SJSA1 (cell line): ENCODE results near the gene IFI16. TPM values are rescaled to one million over a fixed set of nuclear protein-coding genes. Genes with fewer than 3 reads are reported as not detected.

Experiments used
- total RNA-seq: library from RNA; depleted of rRNA; stranded (reverse); fragments of >200 nt; shearing (Covaris generic); gene quantifications from 2 replicates; pipeline ENCODE4 v1.2.3, GENCODE V29; 2014; rRNA removed

The IFI16 gene
- total RNA-seq, 1 experiment from 2014 or later = 27.1 TPM

Other genes starting within 250 kb of the IFI16 start
- not detected in 2 replicates for gene OR6N1, start 237.7 kb upstream of the IFI16 start, total RNA-seq
- gene OR6N2, start 228.7 kb upstream of the IFI16 start, total RNA-seq = not detected in 2 replicates
- not detected in 2 replicates for gene MNDA, start 178.6 kb upstream of the IFI16 start, total RNA-seq
- gene PYHIN1, start 78.4 kb upstream of the IFI16 start, total RNA-seq = not detected in 2 replicates
- not detected in 2 replicates for gene AIM2, start 66.9 kb downstream of the IFI16 start, total RNA-seq
- not detected in 2 replicates for gene CADM3, start 161.7 kb downstream of the IFI16 start, total RNA-seq
- not detected in 2 replicates for gene ACKR1, start 195.0 kb downstream of the IFI16 start, total RNA-seq